Measurements from ENCODE around the gene BCKDHA. TPM values are rescaled to one million over a fixed set of nuclear protein-coding genes. Genes with fewer than 3 reads are reported as not detected.

The BCKDHA gene
- total and polyA plus RNA-seq, 9 of the 15 experiments (the other 6 are each of a cell fraction or from before 2014, with no cell fraction given) = 4.5 to 52.5 (median 14.1) TPM

GRCh38 chr19:41351339-41352245 is 46.0 kb upstream of the BCKDHA start (continued):
- TF ChIP-seq SFPQ (IDR thresholded peaks at IDR 0.05; ENCODE audit: low read depth, low read length) (no peak), KDM5B (IDR thresholded peaks at IDR 0.05; ENCODE audit: insufficient replicate concordance, low read depth, low read length) (peak; percentile 42), RNF219 (CRISPR knock-in tag; IDR thresholded peaks at IDR 0.05) (no peak), ZNF551 (CRISPR knock-in tag; IDR thresholded peaks at IDR 0.05) (no peak), SRSF7 (optimal IDR thresholded peaks at IDR 0.05; ENCODE audit: low read depth, low read length) (no peak), TBL1XR1 (IDR thresholded peaks at IDR 0.05; ENCODE audit: low read length in 2 of 2) (no peak), KDM2B (CRISPR knock-in tag; IDR thresholded peaks at IDR 0.05) (no peak), BRF2 (IDR thresholded peaks at IDR 0.05; ENCODE audit: borderline replicate concordance, insufficient read depth, insufficient read length) (no peak), SMAD4 (CRISPR knock-in tag; conservative IDR thresholded peaks at IDR 0.05) (0 out of 2 replicates have a peak, but pooled peaks have one; percentile 38), NR2C1 (IDR thresholded peaks at IDR 0.05) (no peak), NR2C1 (tag; IDR thresholded peaks at IDR 0.05) (no peak), ZNF318 (IDR thresholded peaks at IDR 0.05; ENCODE audit: borderline replicate concordance in 1 of 2, low read depth in 1 of 2) (no peak)

Data from K562 (cell line).